SK-N-SH (cell line): ENCODE measurements around the gene APOL2. TPM values are rescaled to one million over a fixed set of nuclear protein-coding genes. Genes with fewer than 3 reads are reported as not detected.
"Not testable (repeated sequence)": the region's sequence is repeated elsewhere in the genome, so short reads cannot be mapped to it uniquely, and the experiment has no call there.

Experiments
- CTCF ChIA-PET: fragments of 300-600, 350-600 bp; formaldehyde crosslinking; extraction: SDS; loops from one replicate; lab custom pipeline; 2021; lab: Yijun Ruan, JAX
- POLR2A ChIA-PET: fragments of 350-600 bp; sonication (Branson Sonifier 250); formaldehyde crosslinking; extraction: SDS; loops from one replicate; lab custom pipeline; 2020; ENCODE audit warnings: antibody characterized with exemption, inconsistent platforms; lab: Yijun Ruan, JAX
- DNase-seq: peaks from one replicate; pipeline ENCODE4 v3.0.0; 2012
- H2AFZ ChIP-seq: fragments of 200-600 bp; sonication (generic); 2 replicates; pipeline ENCODE4 v1.8.1; 2016; ENCODE audit warnings: antibody characterized with exemption, mild to moderate bottlenecking, low read depth
- H3F3A ChIP-seq: fragments of 200-600 bp; sonication (generic); replicated peaks from 2 replicates; pipeline ENCODE3; 2016; ENCODE audit warnings: antibody characterized with exemption, mild to moderate bottlenecking; ENCODE audit not compliant: insufficient read depth
- H3K27ac ChIP-seq, 2 experiments: fragments of 200-500 bp in 1 of 2; fragments of 200-600 bp in 1 of 2; sonication (Bioruptor generic) in 1 of 2; sonication (generic), shearing (Covaris generic) in 1 of 2; 2 replicates each; pipeline versions ENCODE4 v1.5.1 to v1.6.1; 2014 to 2016; ENCODE audit warnings: low read depth in 2 of 2, inconsistent platforms in 1 of 2, low read length in 1 of 2, mild to moderate bottlenecking in 1 of 2, mixed read lengths in 1 of 2
- H3K27me3 ChIP-seq: fragments of 200-600 bp; sonication (generic), shearing (Covaris generic); 2 replicates; pipeline ENCODE4 v1.6.1; 2016; ENCODE audit warnings: mixed run types; ENCODE audit not compliant: insufficient read depth
- H3K36me3 ChIP-seq, 2 experiments: fragments of 200-500 bp in 1 of 2; fragments of 200-600 bp in 1 of 2; sonication (Bioruptor generic) in 1 of 2; sonication (generic) in 1 of 2; replicated peaks in 1 of 2; 2 replicates each; pipeline versions ENCODE3 to v1.5.1; 2014 to 2016; ENCODE audit warnings: low read length in 1 of 2, mild to moderate bottlenecking in 1 of 2; ENCODE audit not compliant: insufficient read depth in 2 of 2, control insufficient read depth in 1 of 2
- H3K4me1 ChIP-seq, 2 experiments: fragments of 200-500 bp in 1 of 2; fragments of 200-600 bp in 1 of 2; sonication (Bioruptor generic) in 1 of 2; sonication (generic), shearing (Covaris generic) in 1 of 2; 2 replicates each; pipeline versions ENCODE4 v1.5.1 to v1.6.1; 2014 to 2016; ENCODE audit warnings: low read depth in 1 of 2, low read length in 1 of 2, mixed run types in 1 of 2; ENCODE audit not compliant: insufficient read depth in 2 of 2, control insufficient read depth in 1 of 2
- H3K4me2 ChIP-seq: fragments of 200-600 bp; sonication (generic), shearing (Covaris generic); 2 replicates; pipeline ENCODE4 v1.6.1; 2017; ENCODE audit warnings: mixed run types
- H3K4me3 ChIP-seq, 2 experiments: fragments of 200-500 bp in 1 of 2; fragments of 200-600 bp in 1 of 2; sonication (Bioruptor generic) in 1 of 2; sonication (generic), shearing (Covaris generic) in 1 of 2; 2 replicates each; pipeline versions ENCODE4 v1.5.1 to v1.8.1; 2014 to 2016; ENCODE audit warnings: low read depth in 2 of 2, inconsistent platforms in 1 of 2, low read length in 1 of 2, mild to moderate bottlenecking in 1 of 2, mixed read lengths in 1 of 2, moderate library complexity in 1 of 2
- H3K79me2 ChIP-seq: fragments of 200-600 bp; sonication (generic); 2 replicates; pipeline ENCODE4 v1.8.1; 2017; ENCODE audit warnings: mild to moderate bottlenecking; ENCODE audit not compliant: insufficient read depth
- H3K9ac ChIP-seq: fragments of 200-600 bp; sonication (generic); 2 replicates; pipeline ENCODE4 v1.6.1; 2017; ENCODE audit warnings: mixed run types
- H3K9me2 ChIP-seq: fragments of 200-600 bp; sonication (generic); 2 replicates; pipeline ENCODE4 v1.6.1; 2017; ENCODE audit warnings: mixed run types
- H3K9me3 ChIP-seq: fragments of 200-600 bp; sonication (generic); 2 replicates; pipeline ENCODE4 v1.6.1; 2017; ENCODE audit warnings: mixed run types, mild to moderate bottlenecking, moderate library complexity
- H4K20me1 ChIP-seq: fragments of 200-600 bp; sonication (generic); 2 replicates; pipeline ENCODE4 v1.6.1; 2017; ENCODE audit warnings: mild to moderate bottlenecking, mixed run types; ENCODE audit not compliant: insufficient read depth
- CHD2 ChIP-seq: fragments of 150-350 bp; IDR thresholded peaks from 2 replicates; pipeline ENCODE4 v1.6.1; 2018; ENCODE audit warnings: low read length; ENCODE audit not compliant: partially characterized antibody
- FOXJ3 ChIP-seq: sonication (generic); formaldehyde crosslinking; IDR thresholded peaks from 2 replicates; pipeline ENCODE4 v1.5.1; 2020; ENCODE audit warnings: mild to moderate bottlenecking, missing genetic modification reagents
- GABPA ChIP-seq: IDR thresholded peaks from 2 replicates; pipeline ENCODE4 v1.4.0; 2012; ENCODE audit warnings: low read depth, mild to moderate bottlenecking
- GATA2 ChIP-seq: sonication (generic); formaldehyde crosslinking; IDR thresholded peaks from 2 replicates; pipeline ENCODE4 v1.5.0; 2020; ENCODE audit warnings: mild to moderate bottlenecking, missing genetic modification reagents
- MEF2A ChIP-seq: IDR thresholded peaks from 2 replicates; pipeline ENCODE4 v1.4.0; 2012; ENCODE audit warnings: low read depth, borderline replicate concordance
- MXI1 ChIP-seq: IDR thresholded peaks from 2 replicates; pipeline ENCODE4 v1.6.1; 2012; ENCODE audit warnings: mild to moderate bottlenecking, low read depth, low read length, improper control_type of control experiment
- RAD21 ChIP-seq: IDR thresholded peaks from 2 replicates; pipeline ENCODE4 v1.6.1; 2012; ENCODE audit warnings: mild to moderate bottlenecking, low read length
- TAF1 ChIP-seq: IDR thresholded peaks from 2 replicates; pipeline ENCODE4 v1.6.1; 2012; ENCODE audit warnings: low read depth, mild to moderate bottlenecking, low read length, moderate library complexity, borderline replicate concordance
- YY1 ChIP-seq: IDR thresholded peaks from 2 replicates; pipeline ENCODE4 v1.4.0; 2012; ENCODE audit warnings: low read depth, mild to moderate bottlenecking
- WGBS: methylation state at CpG from one replicate; pipeline ENCODE4 v1.1.6; 2017; ENCODE audit warnings: low lambda C conversion rate; 5-methylcytosine and 5-hydroxymethylcytosine counted together
- polyA plus RNA-seq, 3 experiments: library from polyadenylated mRNA; depleted of rRNA; stranded (reverse); fragments of >200 nt; gene quantifications; 2 replicates each; pipeline ENCODE4 v1.2.3, GENCODE V29; 2012
- TF ChIP-seq, protein P1 (sequence below): fragments of 150-350 bp; IDR thresholded peaks from 2 replicates; pipeline ENCODE4 v1.6.1; 2016; ENCODE audit warnings: mild to moderate bottlenecking, low read depth, low read length
- TF ChIP-seq, protein P2 (sequence below): fragments of 200-600 bp; sonication (generic); IDR thresholded peaks from 2 replicates; pipeline ENCODE4 v1.6.1; 2017; ENCODE audit warnings: antibody characterized with exemption, mild to moderate bottlenecking, moderate library complexity
- TF ChIP-seq, protein P3 (sequence below): IDR thresholded peaks from 2 replicates; pipeline ENCODE4 v1.4.0; 2012; ENCODE audit warnings: low read depth
- TF ChIP-seq, protein P4 (sequence below): IDR thresholded peaks from 2 replicates; pipeline ENCODE4; 2012
- TF ChIP-seq, protein P5 (sequence below): fragments of 150-350 bp; IDR thresholded peaks from 2 replicates; pipeline ENCODE4 v1.6.1; 2017; ENCODE audit warnings: antibody characterized with exemption, low read length, low read depth, borderline replicate concordance

The APOL2 gene
- polyA plus RNA-seq, 1 of the 3 experiments (the other 2 are of a cell fraction): 8.3 TPM

DNA sequence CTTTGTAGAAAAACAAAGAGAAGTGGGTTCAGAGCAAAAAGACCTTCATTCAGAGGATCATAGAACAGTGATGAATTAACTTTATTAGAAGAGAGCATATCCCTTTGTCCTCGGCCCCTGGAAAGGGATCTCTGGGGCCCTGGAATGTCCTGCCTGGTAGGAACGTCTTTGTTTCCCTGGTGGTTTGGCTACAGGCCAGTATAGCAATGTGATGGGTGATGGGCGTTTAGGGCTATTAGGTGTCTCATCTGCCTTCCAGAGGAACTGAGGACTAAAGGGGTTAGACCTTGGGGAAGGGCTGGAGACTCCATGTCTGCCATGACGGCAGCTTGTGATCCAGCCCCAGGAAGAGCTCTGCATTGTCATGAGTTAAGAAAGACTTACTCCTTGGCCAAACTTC lies 46.8 kb downstream of the APOL2 start:
- Histone ChIP-seq H3K4me3 (no peak overlapping the region), H4K20me1 (no peaks in the 10 kb centered on the region), H3K4me2 (no peak overlapping the region), H3K27me3 (no peaks in the 10 kb centered on the region; the same call in 1 of the 2 replicates), H3K36me3 (no peaks in the 10 kb centered on the region), H3K4me1 (peaks cover 5 to 18% of the 10 kb centered on the region in 2 experiments; a peak in 2 of 4 replicates), H3K9ac (no peak overlapping the region), H2AFZ (no peak overlapping the region), H3K79me2 (no peaks in the 10 kb centered on the region), H3K9me3 (no peaks in the 10 kb centered on the region), H3K9me2 (no peaks in the 10 kb centered on the region), H3K27ac (no peak overlapping the region), H3F3A (no peaks in the 10 kb centered on the region)
- no peak for TF ChIP-seq GATA2
- TF ChIP-seq, protein P1, sequence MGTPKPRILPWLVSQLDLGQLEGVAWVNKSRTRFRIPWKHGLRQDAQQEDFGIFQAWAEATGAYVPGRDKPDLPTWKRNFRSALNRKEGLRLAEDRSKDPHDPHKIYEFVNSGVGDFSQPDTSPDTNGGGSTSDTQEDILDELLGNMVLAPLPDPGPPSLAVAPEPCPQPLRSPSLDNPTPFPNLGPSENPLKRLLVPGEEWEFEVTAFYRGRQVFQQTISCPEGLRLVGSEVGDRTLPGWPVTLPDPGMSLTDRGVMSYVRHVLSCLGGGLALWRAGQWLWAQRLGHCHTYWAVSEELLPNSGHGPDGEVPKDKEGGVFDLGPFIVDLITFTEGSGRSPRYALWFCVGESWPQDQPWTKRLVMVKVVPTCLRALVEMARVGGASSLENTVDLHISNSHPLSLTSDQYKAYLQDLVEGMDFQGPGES: no peak
- TF ChIP-seq, protein P2, sequence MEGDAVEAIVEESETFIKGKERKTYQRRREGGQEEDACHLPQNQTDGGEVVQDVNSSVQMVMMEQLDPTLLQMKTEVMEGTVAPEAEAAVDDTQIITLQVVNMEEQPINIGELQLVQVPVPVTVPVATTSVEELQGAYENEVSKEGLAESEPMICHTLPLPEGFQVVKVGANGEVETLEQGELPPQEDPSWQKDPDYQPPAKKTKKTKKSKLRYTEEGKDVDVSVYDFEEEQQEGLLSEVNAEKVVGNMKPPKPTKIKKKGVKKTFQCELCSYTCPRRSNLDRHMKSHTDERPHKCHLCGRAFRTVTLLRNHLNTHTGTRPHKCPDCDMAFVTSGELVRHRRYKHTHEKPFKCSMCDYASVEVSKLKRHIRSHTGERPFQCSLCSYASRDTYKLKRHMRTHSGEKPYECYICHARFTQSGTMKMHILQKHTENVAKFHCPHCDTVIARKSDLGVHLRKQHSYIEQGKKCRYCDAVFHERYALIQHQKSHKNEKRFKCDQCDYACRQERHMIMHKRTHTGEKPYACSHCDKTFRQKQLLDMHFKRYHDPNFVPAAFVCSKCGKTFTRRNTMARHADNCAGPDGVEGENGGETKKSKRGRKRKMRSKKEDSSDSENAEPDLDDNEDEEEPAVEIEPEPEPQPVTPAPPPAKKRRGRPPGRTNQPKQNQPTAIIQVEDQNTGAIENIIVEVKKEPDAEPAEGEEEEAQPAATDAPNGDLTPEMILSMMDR: no peak
- TF ChIP-seq, protein P3, sequence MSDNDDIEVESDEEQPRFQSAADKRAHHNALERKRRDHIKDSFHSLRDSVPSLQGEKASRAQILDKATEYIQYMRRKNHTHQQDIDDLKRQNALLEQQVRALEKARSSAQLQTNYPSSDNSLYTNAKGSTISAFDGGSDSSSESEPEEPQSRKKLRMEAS: no peak
- no peak for TF ChIP-seq RAD21
- TF ChIP-seq MXI1: no peak
- TF ChIP-seq YY1: no peak
- TF ChIP-seq CHD2: no peak
- no peak for TF ChIP-seq MEF2A
- no peak for TF ChIP-seq FOXJ3 (CRISPR knock-in tag)
- WGBS: 39% methylated on average over 3 of the region's 4 CpGs
- no peak for DNase-seq
- POLR2A ChIA-PET: no interaction called here
- CTCF ChIA-PET: interaction anchor here (1.3 to 2.8 kb wide), 3 partner anchors 9 to 94 kb away, joined by 4 to 10 read pairs (median 5); no protein-coding TSS in a partner anchor

DNA sequence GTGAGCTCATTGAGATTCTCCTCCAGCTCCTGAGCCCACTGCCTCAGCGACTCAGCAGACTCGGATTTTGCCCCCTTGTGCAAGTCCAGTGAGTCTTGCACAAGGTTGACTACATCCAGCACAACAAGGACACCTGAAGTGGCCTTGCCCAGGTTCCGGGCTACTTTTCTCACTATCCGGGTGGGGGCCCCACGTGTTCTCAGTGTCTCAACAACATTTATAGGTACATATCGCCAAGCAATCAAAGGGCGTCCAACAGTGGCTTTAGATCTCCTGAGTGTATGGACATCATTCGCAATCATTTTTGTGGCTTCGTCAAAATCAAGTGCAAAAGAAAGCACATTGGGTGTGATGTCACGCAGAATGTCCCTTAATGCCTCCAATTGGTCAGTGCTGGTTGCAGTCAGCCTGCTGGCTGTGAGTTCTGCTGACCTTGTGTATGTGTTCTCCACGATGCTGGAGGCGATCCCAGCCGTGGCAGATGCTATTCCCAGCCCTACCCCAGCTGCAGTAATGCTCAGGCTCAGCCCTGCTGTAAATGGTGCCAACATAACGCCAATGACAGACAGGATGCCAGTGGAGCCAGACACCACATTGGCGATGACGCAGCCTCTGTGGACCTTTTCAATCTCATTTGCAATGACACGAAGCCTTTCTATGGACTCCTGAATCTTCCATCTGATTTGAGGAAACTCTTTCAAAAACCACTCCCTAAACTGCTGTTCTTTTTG lies 48.1 kb downstream of the APOL2 start:
- H3K27me3 ChIP-seq: no peaks in the 10 kb centered on the region; the same call in 1 of the 2 replicates
- H3K9me3 ChIP-seq: no peaks in the 10 kb centered on the region
- DNase-seq: no peak
- TF ChIP-seq, protein P4, sequence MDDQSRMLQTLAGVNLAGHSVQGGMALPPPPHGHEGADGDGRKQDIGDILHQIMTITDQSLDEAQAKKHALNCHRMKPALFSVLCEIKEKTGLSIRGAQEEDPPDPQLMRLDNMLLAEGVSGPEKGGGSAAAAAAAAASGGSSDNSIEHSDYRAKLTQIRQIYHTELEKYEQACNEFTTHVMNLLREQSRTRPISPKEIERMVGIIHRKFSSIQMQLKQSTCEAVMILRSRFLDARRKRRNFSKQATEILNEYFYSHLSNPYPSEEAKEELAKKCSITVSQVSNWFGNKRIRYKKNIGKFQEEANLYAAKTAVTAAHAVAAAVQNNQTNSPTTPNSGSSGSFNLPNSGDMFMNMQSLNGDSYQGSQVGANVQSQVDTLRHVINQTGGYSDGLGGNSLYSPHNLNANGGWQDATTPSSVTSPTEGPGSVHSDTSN: no peak
- no peak for TF ChIP-seq GATA2
- TF ChIP-seq TAF1: no peak
- TF ChIP-seq, protein P5, sequence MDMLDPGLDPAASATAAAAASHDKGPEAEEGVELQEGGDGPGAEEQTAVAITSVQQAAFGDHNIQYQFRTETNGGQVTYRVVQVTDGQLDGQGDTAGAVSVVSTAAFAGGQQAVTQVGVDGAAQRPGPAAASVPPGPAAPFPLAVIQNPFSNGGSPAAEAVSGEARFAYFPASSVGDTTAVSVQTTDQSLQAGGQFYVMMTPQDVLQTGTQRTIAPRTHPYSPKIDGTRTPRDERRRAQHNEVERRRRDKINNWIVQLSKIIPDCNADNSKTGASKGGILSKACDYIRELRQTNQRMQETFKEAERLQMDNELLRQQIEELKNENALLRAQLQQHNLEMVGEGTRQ: no peak
- no peak for TF ChIP-seq RAD21
- no peak for TF ChIP-seq GABPA
- TF ChIP-seq, all 33 proteins: peak for 0
- Histone ChIP-seq H3K27ac (no peak overlapping the region), H3F3A (no peaks in the 10 kb centered on the region), H3K9ac (no peak overlapping the region), H3K4me3 (no peak overlapping the region), H2AFZ (no peak overlapping the region), H3K4me1 (peaks cover 0 to 5% of the 10 kb centered on the region in 2 experiments; a peak in 1 of 4 replicates), H4K20me1 (no peaks in the 10 kb centered on the region), H3K36me3 (no peaks in the 10 kb centered on the region), H3K9me2 (no peaks in the 10 kb centered on the region), H3K79me2 (no peaks in the 10 kb centered on the region), H3K4me2 (no peak overlapping the region)
- 74% methylated on average over 11 of the region's 17 CpGs for WGBS
- CTCF ChIA-PET: interaction anchor here (1.1 to 2.8 kb wide), 4 partner anchors 8 to 95 kb away, joined by 3 to 10 read pairs (median 4); no protein-coding TSS in a partner anchor
- POLR2A ChIA-PET: no interaction called here

DNA sequence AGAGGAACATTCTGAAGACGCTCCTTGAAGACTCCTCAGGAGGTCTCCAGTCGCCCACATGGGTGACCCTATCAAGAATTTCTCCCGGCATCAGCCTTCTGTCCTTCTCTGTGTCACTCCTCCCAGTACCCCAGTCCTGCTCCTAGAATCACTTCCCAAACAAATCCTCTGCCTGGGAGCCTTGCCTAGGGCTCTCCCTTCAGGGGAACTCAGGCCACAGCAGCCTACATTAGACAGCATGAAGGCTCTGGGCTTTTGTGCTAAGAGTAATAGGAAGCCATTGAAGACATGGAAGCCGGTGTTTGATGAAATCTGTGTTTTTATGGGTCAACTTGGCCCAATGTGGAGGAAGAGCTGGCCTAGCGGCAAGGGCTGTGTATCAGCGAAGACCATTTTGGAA lies 51.5 kb downstream of the APOL2 start:
- H3K4me1 ChIP-seq, H4K20me1 ChIP-seq, H3K4me3 ChIP-seq, H3K9me2 ChIP-seq, H3K79me2 ChIP-seq, H3K27me3 ChIP-seq, POLR2A ChIA-PET, H3K9ac ChIP-seq, H3K9me3 ChIP-seq, H3K4me2 ChIP-seq, DNase-seq, H3F3A ChIP-seq, H3K27ac ChIP-seq, H3K36me3 ChIP-seq, H2AFZ ChIP-seq: not testable (repeated sequence)
- WGBS: 63% methylated on average over 3 of the region's 6 CpGs
- CTCF ChIA-PET: interaction anchor here (0.7 to 1.5 kb wide), 3 partner anchors 10 to 51 kb away, joined by 3 to 5 read pairs (median 4); partner anchors contain the start of gene APOL2
